ENCODE data around the gene TRIM63.

DNA sequence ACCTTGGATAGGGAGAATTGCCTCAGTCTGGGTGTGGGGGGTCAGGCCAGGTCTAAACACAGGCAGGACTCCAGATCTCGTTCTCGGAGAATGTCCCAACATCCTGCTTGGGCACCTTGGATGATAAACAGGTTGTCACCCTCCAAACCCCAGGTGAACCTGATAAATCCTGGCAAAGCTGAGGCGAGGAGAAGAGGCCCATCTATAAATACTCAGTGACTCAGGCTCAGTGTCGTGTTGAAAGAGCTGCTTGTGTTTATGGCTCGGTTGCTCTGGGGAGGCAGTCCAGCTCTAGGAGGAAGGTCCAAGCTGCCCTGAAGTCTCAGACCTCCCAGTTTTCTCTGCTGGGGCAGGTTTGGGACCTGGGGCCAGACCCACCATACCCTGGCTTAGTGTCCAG is 15.8 kb upstream of the TRIM63 start:
- TF ChIP-seq, protein P1, sequence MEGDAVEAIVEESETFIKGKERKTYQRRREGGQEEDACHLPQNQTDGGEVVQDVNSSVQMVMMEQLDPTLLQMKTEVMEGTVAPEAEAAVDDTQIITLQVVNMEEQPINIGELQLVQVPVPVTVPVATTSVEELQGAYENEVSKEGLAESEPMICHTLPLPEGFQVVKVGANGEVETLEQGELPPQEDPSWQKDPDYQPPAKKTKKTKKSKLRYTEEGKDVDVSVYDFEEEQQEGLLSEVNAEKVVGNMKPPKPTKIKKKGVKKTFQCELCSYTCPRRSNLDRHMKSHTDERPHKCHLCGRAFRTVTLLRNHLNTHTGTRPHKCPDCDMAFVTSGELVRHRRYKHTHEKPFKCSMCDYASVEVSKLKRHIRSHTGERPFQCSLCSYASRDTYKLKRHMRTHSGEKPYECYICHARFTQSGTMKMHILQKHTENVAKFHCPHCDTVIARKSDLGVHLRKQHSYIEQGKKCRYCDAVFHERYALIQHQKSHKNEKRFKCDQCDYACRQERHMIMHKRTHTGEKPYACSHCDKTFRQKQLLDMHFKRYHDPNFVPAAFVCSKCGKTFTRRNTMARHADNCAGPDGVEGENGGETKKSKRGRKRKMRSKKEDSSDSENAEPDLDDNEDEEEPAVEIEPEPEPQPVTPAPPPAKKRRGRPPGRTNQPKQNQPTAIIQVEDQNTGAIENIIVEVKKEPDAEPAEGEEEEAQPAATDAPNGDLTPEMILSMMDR (IDR thresholded peaks at IDR 0.05; ENCODE audit: low read depth, low read length), result no peak
- no peak for TF ChIP-seq POLR2A (IDR thresholded peaks at IDR 0.05; ENCODE audit: extremely low read depth, insufficient read length)
- TF ChIP-seq MAX (IDR thresholded peaks at IDR 0.05; ENCODE audit: low read depth, low read length), result no peak
